Naive thymus-derived CD4-positive, alpha-beta T cell (primary cell): Measurements from ENCODE around the gene PLA2G4A. TPM values are rescaled to one million over a fixed set of nuclear protein-coding genes. Genes with fewer than 3 reads are reported as not detected.

Source experiments
- ATAC-seq: fragments of 150-1000 bp; cut with Tn5 transposase; 2 replicates; pipeline ENCODE4 v1.10.0; 2021; ENCODE audit warnings: mild to moderate bottlenecking, moderate library complexity
- CTCF ChIA-PET: fragments of 350-600 bp; sonication (Branson Sonifier 250); formaldehyde crosslinking; loops from one replicate; lab custom pipeline; 2021; ENCODE audit warnings: antibody characterized with exemption; lab: Charles Lee
- POLR2A ChIA-PET: fragments of 350-600 bp; sonication (Branson Sonifier 250); formaldehyde crosslinking; loops from one replicate; lab custom pipeline; 2021; ENCODE audit warnings: antibody characterized with exemption, inconsistent platforms; lab: Charles Lee
- DNase-seq, 9 donors: peaks; one replicate each; pipeline versions ENCODE4 v3.0.0 to v3.0.0-alpha.2; 2020 to 2022; ENCODE audit warnings: mixed read lengths in 1 of 9
- H3K27ac ChIP-seq: one replicate; pipeline ENCODE4 v1.7.0; 2013; ENCODE audit warnings: mild to moderate bottlenecking, low read depth, low read length, moderate library complexity
- H3K27me3 ChIP-seq, 2 donors: one replicate each; pipeline ENCODE4 v1.7.0; 2013; ENCODE audit warnings: low read length in 2 of 2, mild to moderate bottlenecking in 2 of 2, moderate library complexity in 2 of 2; ENCODE audit not compliant: control insufficient read depth in 2 of 2, insufficient read depth in 2 of 2
- H3K36me3 ChIP-seq, 3 experiments: 1 replicate in 2 of 3; 2 replicates in 1 of 3; pipeline ENCODE4 v1.7.0; 2013; ENCODE audit warnings: low read length in 3 of 3, mild to moderate bottlenecking in 3 of 3, moderate library complexity in 1 of 3; ENCODE audit not compliant: insufficient read depth in 3 of 3, control insufficient read depth in 2 of 3
- H3K4me1 ChIP-seq, 2 donors: one replicate each; pipeline ENCODE4 v1.7.0; 2013; ENCODE audit warnings: low read length in 2 of 2, mild to moderate bottlenecking in 2 of 2, moderate library complexity in 1 of 2; ENCODE audit not compliant: control insufficient read depth in 2 of 2, insufficient read depth in 2 of 2
- H3K4me3 ChIP-seq: 2 replicates; pipeline ENCODE4 v1.7.0; 2013; ENCODE audit warnings: mild to moderate bottlenecking, low read length
- H3K9me3 ChIP-seq, 3 experiments: 1 replicate in 2 of 3; 2 replicates in 1 of 3; pipeline ENCODE4 v1.7.0; 2013; ENCODE audit warnings: low read length in 3 of 3; ENCODE audit not compliant: control insufficient read depth in 2 of 3
- H3K27ac Mint-ChIP-seq, 9 donors: one replicate each; pipeline ENCODE4 v1.8.0; 2020 to 2022; ENCODE audit warnings: mixed read lengths in 9 of 9, mild to moderate bottlenecking in 8 of 9, moderate library complexity in 5 of 9, inconsistent platforms in 2 of 9
- H3K27me3 Mint-ChIP-seq, 5 donors: one replicate each; pipeline ENCODE4 v1.8.0; 2021 to 2022; ENCODE audit warnings: mixed read lengths in 5 of 5, mild to moderate bottlenecking in 1 of 5
- H3K36me3 Mint-ChIP-seq, 5 donors: one replicate each; pipeline ENCODE4 v1.8.0; 2020 to 2022; ENCODE audit warnings: mixed read lengths in 5 of 5, mild to moderate bottlenecking in 3 of 5, inconsistent platforms in 1 of 5
- H3K4me1 Mint-ChIP-seq, 7 donors: one replicate each; pipeline ENCODE4 v1.8.0; 2020 to 2022; ENCODE audit warnings: mixed read lengths in 7 of 7, mild to moderate bottlenecking in 3 of 7, inconsistent platforms in 1 of 7
- H3K4me3 Mint-ChIP-seq, 10 donors: one replicate each; pipeline ENCODE4 v1.8.0; 2020 to 2022; ENCODE audit warnings: mild to moderate bottlenecking in 10 of 10, mixed read lengths in 10 of 10, moderate library complexity in 6 of 10, inconsistent platforms in 2 of 10
- H3K9me3 Mint-ChIP-seq, 11 donors: one replicate each; pipeline ENCODE4 v1.8.0; 2020 to 2022; ENCODE audit warnings: mixed read lengths in 11 of 11, mild to moderate bottlenecking in 4 of 11, inconsistent platforms in 1 of 11, moderate library complexity in 1 of 11
- intact Hi-C, 2 donors: fragments of 100-400 bp; cut with micrococcal nuclease; formaldehyde crosslinking; loops; one replicate each; pipeline ENCODE4 v1.15.1; 2023
- polyA plus RNA-seq, 2 donors: library from polyadenylated mRNA; unstranded; fragments of 300-500 nt; fragmentation: Illumina TruSeq; gene quantifications; one replicate each; pipeline ENCODE4 v1.2.3, GENCODE V29; 2021
- total RNA-seq, 6 experiments: library from RNA in 5 of 6; stranded (reverse) in 5 of 6; gene quantifications; 1 replicate in 5 of 6; 2 replicates in 1 of 6; pipeline ENCODE4 v1.2.3 and lab custom pipeline; 2021 to 2026

PLA2G4A gene
- total and polyA plus RNA-seq, 7 experiments from 2014 or later: 0.13 to 2.8 (median 0.24) TPM; not detected in 4

- Histone ChIP-seq H3K27ac (no peak overlapping the region), H3K27me3 (no peaks in the 10 kb centered on the region), H3K4me3 (no peak overlapping the region), H3K9me3 (no peaks in the 10 kb centered on the region), H3K36me3 (no peaks in the 10 kb centered on the region), H3K4me1 (no peaks in the 10 kb centered on the region)
- CTCF ChIA-PET: no interaction called here
- Mint-ChIP-seq H3K27me3 (peaks cover 3 to 11% (median 6%) of the 10 kb centered on the region in 5 donors), H3K4me1 (peaks cover 0 to 4% (median 0%) of the 10 kb centered on the region in 7 donors), H3K36me3 (no peaks in the 10 kb centered on the region), H3K9me3 (peaks cover 0 to 4% (median 0%) of the 10 kb centered on the region in 11 donors), H3K4me3 (no peak overlapping the region), H3K27ac (no peak overlapping the region)
- ATAC-seq: no peak
- DNase-seq: no peak
- POLR2A ChIA-PET: no interaction called here
- intact Hi-C loops: no loop called here
These were observed 9.8 kb downstream of the PLA2G4A start for GRCh38 chr1:186838380-186839040.

- Mint-ChIP-seq H3K9me3 (peaks cover 0 to 4% (median 0%) of the 10 kb centered on the region in 11 donors), H3K4me1 (peaks cover 0 to 4% (median 0%) of the 10 kb centered on the region in 7 donors), H3K36me3 (no peaks in the 10 kb centered on the region), H3K27me3 (peaks cover under 1 to 6% (median under 1%) of the 10 kb centered on the region in 5 donors), H3K4me3 (no peak overlapping the region), H3K27ac (no peak overlapping the region)
- H3K36me3 ChIP-seq: no peaks in the 10 kb centered on the region
- no peaks in the 10 kb centered on the region for H3K9me3 ChIP-seq
- H3K27me3 ChIP-seq: no peaks in the 10 kb centered on the region
- intact Hi-C loops: no loop called here
- ChIA-PET POLR2A (no interaction called here), CTCF (no interaction called here)
- H3K4me1 ChIP-seq: no peaks in the 10 kb centered on the region
- ATAC-seq: no peak
- DNase-seq: no peak
- no peak overlapping the region for H3K4me3 ChIP-seq
- H3K27ac ChIP-seq: no peak overlapping the region
These were observed 10.3 kb downstream of the PLA2G4A start for GRCh38 chr1:186839041-186839400.

- Histone ChIP-seq H3K27me3 (no peaks in the 10 kb centered on the region), H3K27ac (no peak overlapping the region), H3K4me1 (no peaks in the 10 kb centered on the region), H3K4me3 (no peak overlapping the region), H3K9me3 (no peaks in the 10 kb centered on the region), H3K36me3 (no peaks in the 10 kb centered on the region)
- no peaks in the 10 kb centered on the region for H3K36me3 Mint-ChIP-seq
- H3K27ac Mint-ChIP-seq: no peak overlapping the region
- no peak for DNase-seq
- peaks cover 0 to 4% (median 0%) of the 10 kb centered on the region in 11 donors for H3K9me3 Mint-ChIP-seq
- H3K4me1 Mint-ChIP-seq: peaks cover 0 to 4% (median 0%) of the 10 kb centered on the region in 7 donors
- no peak for ATAC-seq
- H3K4me3 Mint-ChIP-seq: no peak overlapping the region
- CTCF ChIA-PET: no interaction called here
- POLR2A ChIA-PET: no interaction called here
- H3K27me3 Mint-ChIP-seq: peaks cover 0 to 6% (median 0%) of the 10 kb centered on the region in 5 donors
- intact Hi-C loops: no loop called here
These were observed 12.8 kb downstream of the PLA2G4A start for GRCh38 chr1:186841599-186841998.

- ATAC-seq: no peak
- ChIA-PET POLR2A (no interaction called here), CTCF (no interaction called here)
- no peaks in the 10 kb centered on the region for H3K4me1 ChIP-seq
- Mint-ChIP-seq H3K36me3 (no peaks in the 10 kb centered on the region), H3K27me3 (peaks cover under 1 to 5% (median 5%) of the 10 kb centered on the region in 5 donors), H3K4me3 (no peak overlapping the region), H3K27ac (no peak overlapping the region), H3K4me1 (peaks cover 0 to 2% (median 0%) of the 10 kb centered on the region in 7 donors), H3K9me3 (no peaks in the 10 kb centered on the region)
- H3K36me3 ChIP-seq: no peaks in the 10 kb centered on the region
- DNase-seq: no peak
- H3K27me3 ChIP-seq: peaks cover 0 to under 1% of the 10 kb centered on the region in 2 donors
- no peak overlapping the region for H3K27ac ChIP-seq
- H3K9me3 ChIP-seq: no peaks in the 10 kb centered on the region
- intact Hi-C loops: no loop called here
- H3K4me3 ChIP-seq: no peak overlapping the region
These were observed 13.8 kb downstream of the PLA2G4A start for GRCh38 chr1:186842547-186842946.

- Histone ChIP-seq H3K27me3 (peaks cover 0 to 3% of the 10 kb centered on the region in 2 donors), H3K4me3 (no peak overlapping the region), H3K9me3 (no peaks in the 10 kb centered on the region), H3K4me1 (no peaks in the 10 kb centered on the region), H3K36me3 (no peaks in the 10 kb centered on the region), H3K27ac (no peak overlapping the region)
- CTCF ChIA-PET: no interaction called here
- peaks cover 0 to 2% (median 0%) of the 10 kb centered on the region in 7 donors for H3K4me1 Mint-ChIP-seq
- POLR2A ChIA-PET: no interaction called here
- intact Hi-C loops: no loop called here
- DNase-seq (no peak), ATAC-seq (no peak)
- no peaks in the 10 kb centered on the region for H3K9me3 Mint-ChIP-seq
- no peak overlapping the region for H3K4me3 Mint-ChIP-seq
- no peaks in the 10 kb centered on the region for H3K36me3 Mint-ChIP-seq
- H3K27ac Mint-ChIP-seq: no peak overlapping the region
- peaks cover 0 to 10% (median 6%) of the 10 kb centered on the region in 5 donors for H3K27me3 Mint-ChIP-seq
These were observed 14.5 kb downstream of the PLA2G4A start for GRCh38 chr1:186843226-186843625.

- peaks cover 0 to 14% (median 6%) of the 10 kb centered on the region in 5 donors for H3K27me3 Mint-ChIP-seq
- ChIA-PET POLR2A (no interaction called here), CTCF (no interaction called here)
- Histone ChIP-seq H3K9me3 (no peaks in the 10 kb centered on the region), H3K36me3 (no peaks in the 10 kb centered on the region), H3K27me3 (peaks cover 0 to 3% of the 10 kb centered on the region in 2 donors), H3K4me1 (no peaks in the 10 kb centered on the region), H3K27ac (no peak overlapping the region), H3K4me3 (no peak overlapping the region)
- peaks cover 0 to 2% (median 0%) of the 10 kb centered on the region in 7 donors for H3K4me1 Mint-ChIP-seq
- H3K9me3 Mint-ChIP-seq: no peaks in the 10 kb centered on the region
- DNase-seq (no peak), ATAC-seq (no peak)
- intact Hi-C loops: no loop called here
- H3K36me3 Mint-ChIP-seq: no peaks in the 10 kb centered on the region
- no peak overlapping the region for H3K4me3 Mint-ChIP-seq
- no peak overlapping the region for H3K27ac Mint-ChIP-seq
These were observed 15.2 kb downstream of the PLA2G4A start for GRCh38 chr1:186843931-186844330.
